Measurements from ENCODE around the gene PKP1.

Gene PKP1

DNA sequence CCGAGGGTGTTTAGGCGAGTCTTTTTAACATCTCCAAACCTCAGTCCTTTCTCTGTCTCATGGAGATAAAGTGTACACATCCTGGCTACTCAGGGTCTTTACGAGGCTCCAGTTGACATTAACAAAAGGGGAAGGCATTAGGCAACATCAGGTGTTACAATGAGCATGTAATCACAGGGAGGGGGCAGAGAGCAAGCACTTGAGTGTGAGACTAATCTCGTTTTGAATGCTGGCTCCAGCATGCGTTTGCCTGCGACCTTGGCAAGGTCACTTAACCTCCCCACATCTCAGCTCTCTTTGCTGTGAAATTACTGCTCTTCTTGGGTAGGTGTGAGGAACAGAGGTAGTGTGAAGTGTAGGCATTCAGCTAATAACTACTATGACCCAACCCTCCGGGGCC is 91.1 kb downstream of the PKP1 start:
- no peak for DNase-seq

DNA sequence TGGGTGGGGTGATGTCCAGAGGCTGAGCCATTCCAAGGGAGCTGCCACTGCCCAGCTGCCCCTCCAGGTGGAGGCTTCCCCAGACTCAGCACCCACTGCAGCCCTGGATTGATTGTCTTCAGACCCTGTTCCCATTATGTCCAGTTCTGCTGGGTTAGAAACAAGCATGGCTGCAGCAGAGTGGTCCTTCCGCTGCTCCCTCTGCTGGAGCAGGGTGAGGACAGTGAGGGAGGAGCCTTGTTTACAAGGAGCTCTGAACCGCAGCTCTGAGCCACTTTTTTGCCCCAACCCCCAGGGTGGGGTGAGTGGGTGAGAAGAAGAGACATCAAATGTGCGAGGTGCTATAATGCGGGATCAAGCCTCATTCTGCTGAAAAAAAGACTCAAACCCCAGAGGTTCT is 91.9 kb downstream of the PKP1 start:
- DNase-seq, result no peak

DNA sequence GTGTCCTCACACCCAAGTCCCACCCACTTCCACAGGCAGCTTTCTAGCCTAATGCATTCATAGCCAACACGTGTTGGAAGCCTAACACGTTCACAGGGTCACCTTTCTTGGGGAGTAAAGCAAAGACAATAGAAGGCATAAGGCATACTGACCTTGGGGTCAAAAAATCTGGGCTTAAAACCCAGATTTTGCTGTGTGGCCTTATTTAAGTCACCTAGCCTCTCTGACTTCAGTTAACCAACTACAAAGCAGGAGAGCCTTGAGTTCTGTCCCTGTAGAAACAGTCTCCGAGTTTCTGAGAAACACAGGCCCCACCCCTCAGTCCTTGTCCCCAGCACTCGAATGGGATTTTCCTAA is 92.8 kb downstream of the PKP1 start:
- DNase-seq, result no peak

DNA sequence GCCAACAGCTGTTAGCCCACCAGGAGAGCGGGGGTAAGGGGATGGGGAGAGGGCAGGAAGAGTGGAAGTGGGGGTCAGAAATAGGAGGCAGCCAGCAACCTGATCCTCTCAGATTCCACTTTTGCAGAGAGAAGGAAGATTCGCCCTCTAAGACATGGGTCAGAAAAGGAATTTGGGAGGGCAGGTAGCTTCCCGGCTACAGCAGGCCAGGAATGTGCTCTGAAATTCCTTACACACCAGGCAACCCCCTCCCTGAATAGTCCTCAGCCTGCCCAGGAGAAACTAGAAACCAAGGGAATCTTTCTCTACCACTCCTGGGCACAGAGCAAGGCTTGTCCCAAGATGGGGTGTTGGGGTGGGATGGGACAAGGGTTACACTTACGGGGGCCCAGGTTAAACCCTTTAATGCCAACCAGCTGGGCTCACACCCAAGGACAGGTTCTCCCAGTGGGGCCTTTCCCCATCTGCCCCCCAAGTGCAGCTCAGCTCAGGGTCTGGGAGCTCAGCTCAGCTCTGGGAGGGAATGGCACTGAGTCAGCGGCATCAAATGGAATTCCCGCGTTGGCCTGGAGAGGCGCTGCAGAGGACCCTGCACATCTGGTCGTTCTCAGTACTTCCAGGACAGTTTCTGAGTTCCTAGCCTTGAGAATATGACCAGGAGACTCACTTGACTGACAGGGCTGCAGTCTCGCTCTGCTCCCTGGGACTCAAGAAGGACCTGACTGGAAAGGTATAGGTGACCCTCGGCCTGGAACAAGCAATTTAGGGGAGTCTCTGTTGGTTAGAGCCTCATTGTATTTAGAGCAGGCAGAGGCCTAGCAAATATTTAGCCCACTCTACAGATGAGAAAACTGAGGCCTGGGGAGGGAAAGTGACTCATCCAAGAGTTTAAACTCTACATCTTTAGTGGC is 93.4 kb downstream of the PKP1 start:
- peak; percentile 41 for DNase-seq

DNA sequence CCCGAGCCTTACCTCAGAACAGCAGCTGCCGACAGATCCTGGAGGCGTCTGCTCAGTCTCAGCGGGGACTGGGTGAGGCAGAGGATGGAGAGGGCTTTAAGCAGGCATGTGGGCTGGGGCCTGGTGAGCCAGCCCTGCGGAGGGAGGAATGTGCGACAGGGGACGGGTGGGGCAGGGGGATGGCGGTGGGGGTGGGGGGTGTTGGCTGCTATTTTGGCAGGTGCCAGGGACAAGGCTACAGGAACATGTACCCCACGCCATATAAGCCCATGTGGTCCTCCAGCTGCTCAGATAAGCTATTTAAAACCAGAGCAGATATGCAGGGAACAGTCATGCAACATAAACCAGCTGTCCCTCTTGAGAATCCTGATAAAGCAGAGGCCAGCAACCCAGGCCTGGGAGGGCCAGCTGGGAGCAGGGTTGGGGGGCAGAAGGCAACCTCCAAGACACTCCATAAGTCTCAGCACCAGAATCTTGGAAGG is 94.3 kb downstream of the PKP1 start, which contains the start of gene TNNT2:
Gene TNNT2, minus strand, starts transcription at position 70 of the 482 bp plus-strand sequence. CDS start 4,426 bp downstream, outside the sequence.
- DNase-seq, result no peak

DNA sequence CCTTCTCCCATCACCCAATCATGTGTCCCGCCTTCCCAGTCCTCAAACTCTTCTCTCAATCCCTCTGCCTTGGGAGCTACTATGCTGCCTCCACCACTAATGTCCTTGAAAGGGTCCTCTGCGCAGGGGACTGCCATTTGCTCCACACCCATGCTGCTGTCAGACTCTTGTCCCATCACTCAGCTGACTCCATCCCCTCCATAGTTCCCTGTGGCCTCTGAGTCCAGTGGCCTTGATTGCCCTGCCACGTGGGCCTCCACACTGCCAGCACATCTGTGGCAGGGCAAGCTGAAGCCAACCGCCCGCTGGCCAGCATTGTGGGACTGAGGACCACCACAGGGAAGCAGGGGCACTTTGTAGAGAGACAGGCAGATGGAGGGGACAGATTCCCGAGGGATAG is 95.5 kb downstream of the PKP1 start:
- no peak for DNase-seq

DNA sequence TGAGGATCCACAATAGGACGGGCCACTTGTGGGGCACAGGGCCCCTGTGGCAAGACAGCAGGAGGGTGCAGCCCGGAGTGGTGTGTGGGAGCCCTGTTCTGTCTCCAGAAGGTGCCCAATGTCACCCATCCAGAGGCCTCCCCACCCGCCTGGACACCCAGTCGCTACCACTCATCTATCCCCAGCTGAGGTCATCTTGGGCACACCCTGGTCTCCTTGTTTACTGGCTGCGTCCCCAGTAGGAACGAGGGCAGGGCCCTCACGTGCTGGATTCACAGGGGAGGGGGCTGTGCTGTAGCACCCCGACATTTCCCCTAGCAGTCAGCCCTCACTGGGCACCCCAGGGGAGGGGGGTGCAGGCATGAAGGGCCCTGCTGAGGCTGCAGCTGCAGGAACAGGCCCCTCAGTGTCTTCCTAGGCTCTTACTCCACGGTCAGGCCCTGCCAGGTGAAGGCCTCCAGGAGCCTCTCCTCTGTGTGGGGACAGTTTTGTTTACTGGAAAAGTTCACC is 96.5 kb downstream of the PKP1 start:
- DNase-seq, result no peak

DNA sequence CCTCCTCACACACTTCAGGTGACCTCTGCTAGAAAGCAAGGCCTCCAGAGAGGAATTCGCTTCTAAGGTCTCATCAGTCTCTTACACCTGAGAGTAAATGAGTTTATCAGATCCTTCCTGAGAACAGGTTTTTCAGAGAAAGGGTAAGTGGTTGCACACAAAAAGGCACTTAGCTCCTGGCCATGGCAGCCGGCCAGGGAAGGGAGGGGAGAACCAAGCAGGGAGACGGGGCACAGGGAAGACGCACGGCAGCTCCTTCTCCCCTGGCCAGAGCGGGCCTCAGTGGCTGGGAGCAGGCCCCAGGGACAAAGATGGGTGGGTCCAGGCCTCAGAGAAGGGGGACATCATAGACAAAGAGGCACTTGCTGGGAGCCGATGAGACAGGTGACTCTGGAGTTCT is 97.8 kb downstream of the PKP1 start:
- DNase-seq, result no peak
